CD14-positive monocyte (primary cell): ENCODE measurements around the gene NTNG1. TPM values are rescaled to one million over a fixed set of nuclear protein-coding genes. Genes with fewer than 3 reads are reported as not detected.

Experiments
- DNase-seq, 3 donors: peaks; one replicate each; pipeline ENCODE4 v3.0.0-alpha.2; 2011 to 2022
- H2AFZ ChIP-seq: 2 replicates; pipeline ENCODE4 v1.6.0; 2012; ENCODE audit warnings: mild to moderate bottlenecking, low read depth, low read length, inconsistent platforms; ENCODE audit not compliant: insufficient read depth, poor library complexity, severe bottlenecking
- H3K27ac ChIP-seq, 2 donors: 1 replicate in 1 of 2; 2 replicates in 1 of 2; pipeline ENCODE4 v1.5.1; 2012 to 2013; ENCODE audit warnings: low read length in 2 of 2, control low read depth in 1 of 2, inconsistent platforms in 1 of 2, low read depth in 1 of 2, mild to moderate bottlenecking in 1 of 2
- H3K27me3 ChIP-seq, 2 donors: one replicate each; pipeline versions ENCODE4 v1.6.0 to v1.6.1; 2011 to 2013; ENCODE audit warnings: low read length in 2 of 2; ENCODE audit not compliant: control insufficient read depth in 2 of 2, insufficient read depth in 2 of 2
- H3K36me3 ChIP-seq, 2 donors: replicated peaks in 1 of 2; 1 replicate in 1 of 2; 2 replicates in 1 of 2; pipeline versions ENCODE4 v1.5.1 to v1.6.1; 2012 to 2013; ENCODE audit warnings: low read length in 2 of 2, control low read depth in 1 of 2, inconsistent platforms in 1 of 2, mild to moderate bottlenecking in 1 of 2; ENCODE audit not compliant: insufficient read depth in 2 of 2, control insufficient read depth in 1 of 2
- H3K4me1 ChIP-seq, 2 donors: 1 replicate in 1 of 2; 2 replicates in 1 of 2; pipeline versions ENCODE4 v1.5.1 to v1.6.1; 2012 to 2013; ENCODE audit warnings: low read length in 2 of 2, control low read depth in 1 of 2, inconsistent platforms in 1 of 2, mild to moderate bottlenecking in 1 of 2, moderate library complexity in 1 of 2; ENCODE audit not compliant: insufficient read depth in 2 of 2, control insufficient read depth in 1 of 2
- H3K4me2 ChIP-seq: replicated peaks from 2 replicates; pipeline ENCODE3; 2012; ENCODE audit warnings: low read length, moderate library complexity, mild to moderate bottlenecking; ENCODE audit not compliant: poor library complexity, severe bottlenecking; ENCODE audit errors: extremely low read depth
- H3K4me3 ChIP-seq, 3 experiments: fragments of 200-600 bp in 1 of 3; sonication (generic) in 1 of 3; replicated peaks in 1 of 3; 1 replicate in 2 of 3; 2 replicates in 1 of 3; pipeline ENCODE4 v1.5.1; 2011 to 2013; ENCODE audit warnings: low read length in 3 of 3, mild to moderate bottlenecking in 3 of 3, control low read depth in 2 of 3, low read depth in 2 of 3, inconsistent platforms in 1 of 3, moderate library complexity in 1 of 3
- H3K79me2 ChIP-seq: 2 replicates; pipeline ENCODE4 v1.6.0; 2012; ENCODE audit warnings: mild to moderate bottlenecking, control low read depth, inconsistent platforms, low read length, moderate library complexity; ENCODE audit not compliant: insufficient read depth
- H3K9ac ChIP-seq: 2 replicates; pipeline ENCODE4 v1.6.0; 2017; ENCODE audit warnings: low read length, mild to moderate bottlenecking; ENCODE audit not compliant: insufficient read depth, poor library complexity, severe bottlenecking
- H3K9me3 ChIP-seq, 2 donors: replicated peaks in 1 of 2; 1 replicate in 1 of 2; 2 replicates in 1 of 2; pipeline versions ENCODE4 v1.5.1 to v1.6.1; 2012 to 2013; ENCODE audit warnings: low read length in 2 of 2, control low read depth in 1 of 2; ENCODE audit not compliant: control insufficient read depth in 1 of 2, insufficient read depth in 1 of 2
- H4K20me1 ChIP-seq: 2 replicates; pipeline ENCODE4 v1.6.0; 2012; ENCODE audit warnings: mild to moderate bottlenecking, low read length, control low read depth, moderate library complexity; ENCODE audit not compliant: insufficient read depth
- H3K27ac Mint-ChIP-seq, 7 donors: one replicate each; pipeline ENCODE4 v1.8.0; 2020; ENCODE audit warnings: mild to moderate bottlenecking in 7 of 7, mixed read lengths in 7 of 7, moderate library complexity in 6 of 7, inconsistent platforms in 2 of 7
- H3K27me3 Mint-ChIP-seq, 3 donors: one replicate each; pipeline ENCODE4 v1.8.0; 2021 to 2022; ENCODE audit warnings: low read depth in 3 of 3, mild to moderate bottlenecking in 3 of 3, mixed read lengths in 3 of 3, moderate library complexity in 3 of 3, inconsistent platforms in 1 of 3
- H3K36me3 Mint-ChIP-seq, 2 donors: one replicate each; pipeline ENCODE4 v1.8.0; 2020; ENCODE audit warnings: mixed read lengths in 2 of 2, inconsistent platforms in 1 of 2, mild to moderate bottlenecking in 1 of 2
- H3K4me1 Mint-ChIP-seq: one replicate; pipeline ENCODE4 v1.8.0; 2020; ENCODE audit warnings: mild to moderate bottlenecking, mixed read lengths
- H3K4me3 Mint-ChIP-seq, 2 donors: one replicate each; pipeline ENCODE4 v1.8.0; 2020; ENCODE audit warnings: mild to moderate bottlenecking in 2 of 2, mixed read lengths in 2 of 2, moderate library complexity in 1 of 2
- H3K9me3 Mint-ChIP-seq, 7 donors: one replicate each; pipeline ENCODE4 v1.8.0; 2020 to 2022; ENCODE audit warnings: mixed read lengths in 7 of 7, mild to moderate bottlenecking in 6 of 7, moderate library complexity in 6 of 7, inconsistent platforms in 2 of 7
- WGBS: methylation state at CpG from one replicate; pipeline ENCODE4 v1.1.5; 2013; ENCODE audit warnings: missing lambda C conversion rate; ENCODE audit not compliant: insufficient coverage; 5-methylcytosine and 5-hydroxymethylcytosine counted together
- intact Hi-C, 2 donors: fragments of 100-400 bp; cut with micrococcal nuclease; formaldehyde crosslinking; loops; one replicate each; pipeline versions ENCODE4 v1.15.0 to v1.15.1; 2023
- polyA plus RNA-seq, 3 donors: library from polyadenylated mRNA; depleted of rRNA in 1 of 3; unstranded in 2 of 3; stranded (reverse) in 1 of 3; fragments of 300-500 nt in 2 of 3; fragments of >200 nt in 1 of 3; fragmentation: Illumina TruSeq in 2 of 3; gene quantifications; 1 replicate in 2 of 3; 2 replicates in 1 of 3; pipeline ENCODE4 v1.2.3, GENCODE V29; 2012 to 2021
- TF ChIP-seq, protein P1 (sequence below): fragments of 200-600 bp; IDR thresholded peaks from one replicate; pipeline ENCODE4 v1.8.0; 2022; ENCODE audit warnings: antibody characterized with exemption, mild to moderate bottlenecking

NTNG1 gene
- polyA plus RNA-seq, 3 donors, result not detected

DNA sequence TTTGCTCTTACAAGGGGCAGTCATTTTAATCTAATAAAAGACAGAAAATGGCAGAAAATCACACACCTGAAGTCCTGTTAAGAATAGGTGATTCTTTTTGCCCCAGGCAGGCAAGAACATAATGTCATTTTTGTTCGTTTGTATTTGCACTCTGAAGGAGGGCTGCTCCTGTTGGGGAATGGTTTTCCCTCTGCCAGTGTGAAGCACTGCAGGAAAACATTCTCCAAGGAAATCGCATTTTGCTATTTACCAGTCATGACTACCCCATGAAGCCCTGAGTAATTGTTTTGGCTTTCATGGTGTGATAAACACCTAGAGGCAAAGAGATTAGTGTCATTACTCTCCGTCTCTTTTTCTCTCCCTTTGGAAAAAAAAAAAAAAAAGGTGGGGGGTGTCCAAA, 345.5 kb downstream of the NTNG1 start:
- H2AFZ ChIP-seq, result no peak overlapping the region
- H3K36me3 ChIP-seq, result no peaks in the 10 kb centered on the region
- no peaks in the 10 kb centered on the region for H3K79me2 ChIP-seq
- no peaks in the 10 kb centered on the region for H4K20me1 ChIP-seq
- TF ChIP-seq, protein P1, sequence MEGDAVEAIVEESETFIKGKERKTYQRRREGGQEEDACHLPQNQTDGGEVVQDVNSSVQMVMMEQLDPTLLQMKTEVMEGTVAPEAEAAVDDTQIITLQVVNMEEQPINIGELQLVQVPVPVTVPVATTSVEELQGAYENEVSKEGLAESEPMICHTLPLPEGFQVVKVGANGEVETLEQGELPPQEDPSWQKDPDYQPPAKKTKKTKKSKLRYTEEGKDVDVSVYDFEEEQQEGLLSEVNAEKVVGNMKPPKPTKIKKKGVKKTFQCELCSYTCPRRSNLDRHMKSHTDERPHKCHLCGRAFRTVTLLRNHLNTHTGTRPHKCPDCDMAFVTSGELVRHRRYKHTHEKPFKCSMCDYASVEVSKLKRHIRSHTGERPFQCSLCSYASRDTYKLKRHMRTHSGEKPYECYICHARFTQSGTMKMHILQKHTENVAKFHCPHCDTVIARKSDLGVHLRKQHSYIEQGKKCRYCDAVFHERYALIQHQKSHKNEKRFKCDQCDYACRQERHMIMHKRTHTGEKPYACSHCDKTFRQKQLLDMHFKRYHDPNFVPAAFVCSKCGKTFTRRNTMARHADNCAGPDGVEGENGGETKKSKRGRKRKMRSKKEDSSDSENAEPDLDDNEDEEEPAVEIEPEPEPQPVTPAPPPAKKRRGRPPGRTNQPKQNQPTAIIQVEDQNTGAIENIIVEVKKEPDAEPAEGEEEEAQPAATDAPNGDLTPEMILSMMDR, result no peak
- Mint-ChIP-seq H3K27me3 (peaks cover 3 to 16% (median 7%) of the 10 kb centered on the region in 3 donors), H3K27ac (no peak overlapping the region), H3K4me3 (no peak overlapping the region), H3K4me1 (no peaks in the 10 kb centered on the region), H3K9me3 (peaks cover 0 to 3% (median 0%) of the 10 kb centered on the region in 7 donors), H3K36me3 (no peaks in the 10 kb centered on the region)
- H3K4me1 ChIP-seq, result no peaks in the 10 kb centered on the region
- intact Hi-C loops, result no loop called here
- no peak overlapping the region for H3K27ac ChIP-seq
- no peaks in the 10 kb centered on the region for H3K9me3 ChIP-seq
- H3K9ac ChIP-seq, result no peak overlapping the region
- no peak overlapping the region for H3K4me3 ChIP-seq
- peaks cover under 1 to 7% of the 10 kb centered on the region in 2 donors for H3K27me3 ChIP-seq
- DNase-seq, result no peak
- 57% methylated on average over 1 of the region's 3 CpGs for WGBS
- H3K4me2 ChIP-seq, result no peak overlapping the region

DNA sequence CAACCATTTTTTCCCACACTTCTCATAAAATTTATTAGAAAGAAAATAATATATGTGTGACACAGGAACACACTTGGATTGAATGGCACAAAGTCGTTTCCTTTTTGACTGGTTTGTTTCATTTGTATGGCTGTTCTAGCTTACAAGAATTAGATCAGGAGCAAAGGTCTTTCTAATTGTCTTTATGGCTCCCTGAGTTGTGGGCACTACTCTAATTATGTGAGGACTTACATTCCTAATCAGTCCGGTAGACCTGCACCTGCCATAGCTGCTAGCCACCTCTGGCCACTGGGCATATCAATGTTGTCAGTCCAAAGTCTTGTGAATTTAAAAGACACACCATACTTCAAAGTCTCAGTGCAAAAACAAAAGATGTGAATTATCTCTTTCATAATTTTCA, 346.7 kb downstream of the NTNG1 start:
- Histone ChIP-seq H3K9me3 (no peaks in the 10 kb centered on the region), H3K27me3 (peaks cover 0 to 4% of the 10 kb centered on the region in 2 donors), H3K4me1 (no peaks in the 10 kb centered on the region), H3K9ac (no peak overlapping the region), H3K4me2 (no peak overlapping the region), H2AFZ (no peak overlapping the region), H3K27ac (no peak overlapping the region), H3K36me3 (no peaks in the 10 kb centered on the region), H3K79me2 (no peaks in the 10 kb centered on the region), H3K4me3 (no peak overlapping the region), H4K20me1 (no peaks in the 10 kb centered on the region)
- TF ChIP-seq, protein P1, result no peak
- intact Hi-C loops, result no loop called here
- no peak overlapping the region for H3K4me3 Mint-ChIP-seq
- peaks cover 0 to 3% (median 0%) of the 10 kb centered on the region in 7 donors for H3K9me3 Mint-ChIP-seq
- no peak overlapping the region for H3K27ac Mint-ChIP-seq
- DNase-seq, result no peak
- WGBS, result no CpG with 5 or more reads among the region's 2 CpGs
- H3K27me3 Mint-ChIP-seq, result peaks cover 2 to 7% (median 6%) of the 10 kb centered on the region in 3 donors
- H3K4me1 Mint-ChIP-seq, result no peaks in the 10 kb centered on the region
- no peaks in the 10 kb centered on the region for H3K36me3 Mint-ChIP-seq
